ENCODE results near the gene TRNT1. TPM values are rescaled to one million over a fixed set of nuclear protein-coding genes. Genes with fewer than 3 reads are reported as not detected.

The TRNT1 gene
- total RNA-seq, 1 donor from 2014 or later = 31.0 TPM

GRCh38 chr3:3110749-3111361, 15.9 kb upstream of the TRNT1 start:
- no peak for DNase-seq (ENCODE audit: low read depth in 2 of 2)

GRCh38 chr3:3113042-3113709, 13.6 kb upstream of the TRNT1 start:
- DNase-seq (ENCODE audit: low read depth in 2 of 2) = no peak

GRCh38 chr3:3117651-3118050, 9.1 kb upstream of the TRNT1 start:
- no peak for DNase-seq (ENCODE audit: low read depth in 2 of 2)

GRCh38 chr3:3119393-3119851, 7.3 kb upstream of the TRNT1 start:
- no peak for DNase-seq (ENCODE audit: low read depth in 2 of 2)

- no peak for DNase-seq (ENCODE audit: low read depth in 2 of 2)
Observed at GRCh38 chr3:3125977-3126376, 763 bp upstream of the TRNT1 start.

- peak in 1 of 2 donors; percentile 7 for DNase-seq (ENCODE audit: low read depth in 2 of 2)
Observed at GRCh38 chr3:3127432-3128010, 781 bp downstream of the TRNT1 start.

GRCh38 chr3:3129579-3129978, 2.8 kb downstream of the TRNT1 start:
- DNase-seq (ENCODE audit: low read depth in 2 of 2) = no peak

- DNase-seq (ENCODE audit: low read depth in 2 of 2) = no peak
Observed at GRCh38 chr3:3133500-3133899, 6.8 kb downstream of the TRNT1 start.

- no peak for DNase-seq (ENCODE audit: low read depth in 2 of 2)
Observed at GRCh38 chr3:3134750-3135448, 8.2 kb downstream of the TRNT1 start.

- no peak for DNase-seq (ENCODE audit: low read depth in 2 of 2)
Observed at GRCh38 chr3:3137526-3137925, 10.8 kb downstream of the TRNT1 start.

- DNase-seq (ENCODE audit: low read depth in 2 of 2) = no peak
Observed at GRCh38 chr3:3141939-3142338, 15.2 kb downstream of the TRNT1 start.

GRCh38 chr3:3145831-3146230, 19.1 kb downstream of the TRNT1 start:
- no peak for DNase-seq (ENCODE audit: low read depth in 2 of 2)

GRCh38 chr3:3149560-3149959, 22.8 kb downstream of the TRNT1 start:
- no peak for DNase-seq (ENCODE audit: low read depth in 2 of 2)

GRCh38 chr3:3151513-3151912, 24.8 kb downstream of the TRNT1 start:
- no peak for DNase-seq (ENCODE audit: low read depth in 2 of 2)

GRCh38 chr3:3154879-3155610, 28.3 kb downstream of the TRNT1 start:
- DNase-seq (ENCODE audit: low read depth in 2 of 2) = no peak

GRCh38 chr3:3157484-3157883, 30.7 kb downstream of the TRNT1 start:
- DNase-seq (ENCODE audit: low read depth in 2 of 2) = no peak

GRCh38 chr3:3160826-3161225, 34.1 kb downstream of the TRNT1 start:
- peak in 1 of 2 donors; percentile 75 for DNase-seq (ENCODE audit: low read depth in 2 of 2)

GRCh38 chr3:3165241-3165640, 38.5 kb downstream of the TRNT1 start:
- no peak for DNase-seq (ENCODE audit: low read depth in 2 of 2)

- DNase-seq (ENCODE audit: low read depth in 2 of 2) = no peak
Observed at GRCh38 chr3:3165650-3166049, 38.9 kb downstream of the TRNT1 start.

GRCh38 chr3:3170998-3171397, 44.3 kb downstream of the TRNT1 start:
- DNase-seq (ENCODE audit: low read depth in 2 of 2) = peak; percentile 66 to 72

- peak; percentile 54 for DNase-seq (ENCODE audit: low read depth in 2 of 2)
Observed at GRCh38 chr3:3172627-3173026, 45.9 kb downstream of the TRNT1 start.
